ENCODE data around the gene METTL22.

DNA sequence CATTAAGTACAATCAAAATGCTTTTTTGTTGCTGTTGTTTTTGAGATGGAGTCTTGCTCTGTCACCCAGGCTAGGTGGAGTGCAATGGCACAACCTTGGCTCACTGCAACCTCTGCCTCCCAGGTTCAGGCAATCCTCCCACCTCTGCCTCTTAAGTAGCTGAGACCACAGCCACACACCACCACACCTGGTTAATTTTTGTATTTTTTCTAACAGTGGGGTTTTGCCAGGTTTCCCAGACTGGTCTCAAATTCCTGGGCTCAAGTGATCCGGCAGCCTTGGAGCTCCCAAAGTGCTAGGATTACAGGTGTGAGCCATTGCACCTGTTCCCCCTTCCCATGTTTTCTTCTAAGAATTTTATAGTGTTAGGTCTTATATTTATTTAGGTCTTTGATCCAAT lies 48.0 kb downstream of the METTL22 start:
- TF ChIP-seq, protein P1, sequence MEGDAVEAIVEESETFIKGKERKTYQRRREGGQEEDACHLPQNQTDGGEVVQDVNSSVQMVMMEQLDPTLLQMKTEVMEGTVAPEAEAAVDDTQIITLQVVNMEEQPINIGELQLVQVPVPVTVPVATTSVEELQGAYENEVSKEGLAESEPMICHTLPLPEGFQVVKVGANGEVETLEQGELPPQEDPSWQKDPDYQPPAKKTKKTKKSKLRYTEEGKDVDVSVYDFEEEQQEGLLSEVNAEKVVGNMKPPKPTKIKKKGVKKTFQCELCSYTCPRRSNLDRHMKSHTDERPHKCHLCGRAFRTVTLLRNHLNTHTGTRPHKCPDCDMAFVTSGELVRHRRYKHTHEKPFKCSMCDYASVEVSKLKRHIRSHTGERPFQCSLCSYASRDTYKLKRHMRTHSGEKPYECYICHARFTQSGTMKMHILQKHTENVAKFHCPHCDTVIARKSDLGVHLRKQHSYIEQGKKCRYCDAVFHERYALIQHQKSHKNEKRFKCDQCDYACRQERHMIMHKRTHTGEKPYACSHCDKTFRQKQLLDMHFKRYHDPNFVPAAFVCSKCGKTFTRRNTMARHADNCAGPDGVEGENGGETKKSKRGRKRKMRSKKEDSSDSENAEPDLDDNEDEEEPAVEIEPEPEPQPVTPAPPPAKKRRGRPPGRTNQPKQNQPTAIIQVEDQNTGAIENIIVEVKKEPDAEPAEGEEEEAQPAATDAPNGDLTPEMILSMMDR (IDR thresholded peaks at IDR 0.05; ENCODE audit: extremely low read depth in 1 of 2, insufficient read depth in 1 of 2, low read depth in 1 of 2, low read length in 2 of 2) = no peak
- no peak for TF ChIP-seq POLR2A (IDR thresholded peaks at IDR 0.05; ENCODE audit: low read depth, low read length)
- no peak for TF ChIP-seq EZH2 (IDR thresholded peaks at IDR 0.05; ENCODE audit: borderline replicate concordance, low read depth, low read length, severe bottlenecking)
